Measurements from ENCODE around the gene GMPPA.

GMPPA gene

DNA sequence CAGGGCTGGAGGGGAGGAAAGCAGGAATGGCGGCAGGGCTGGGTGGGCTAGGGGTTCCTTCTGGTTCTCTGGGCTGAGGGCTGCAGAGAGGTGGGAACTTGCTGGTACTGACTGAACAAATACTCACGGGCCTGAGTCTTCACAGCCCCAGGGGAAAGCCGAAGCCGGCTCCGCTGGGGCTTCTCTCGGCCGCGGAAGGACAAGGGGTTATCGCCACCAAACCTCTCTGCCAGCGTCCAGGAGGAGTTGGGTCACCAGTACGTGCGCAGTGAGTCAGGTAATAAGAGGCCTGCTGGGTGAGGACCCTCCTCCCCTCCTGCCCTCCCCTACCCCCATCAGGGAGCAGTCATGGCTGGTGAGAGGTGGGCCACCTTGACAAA is 13.5 kb upstream of the GMPPA start:
- H3K27ac Mint-ChIP-seq: no peak overlapping the region
- peaks cover 2% of the 10 kb centered on the region for H3K4me1 Mint-ChIP-seq
- H3K4me3 Mint-ChIP-seq: no peak overlapping the region
- no peaks in the 10 kb centered on the region for H3K9me3 Mint-ChIP-seq
- no peak for DNase-seq
- CTCF ChIA-PET: interaction anchor here (0.8 to 2.9 kb wide), 6 partner anchors 9 to 56 kb away, joined by 3 to 13 read pairs (median 3); a partner anchor contains a TSS
- H3K36me3 Mint-ChIP-seq: no peaks in the 10 kb centered on the region
- peaks cover 85% of the 10 kb centered on the region for H3K27me3 Mint-ChIP-seq

GRCh38 chr2:219486380-219486959 is 12.2 kb upstream of the GMPPA start:
- peaks cover 2% of the 10 kb centered on the region for H3K4me1 Mint-ChIP-seq
- H3K27ac Mint-ChIP-seq: no peak overlapping the region
- no peak overlapping the region for H3K4me3 Mint-ChIP-seq
- peaks cover 73% of the 10 kb centered on the region for H3K27me3 Mint-ChIP-seq
- H3K36me3 Mint-ChIP-seq: no peaks in the 10 kb centered on the region
- CTCF ChIA-PET: interaction anchor here (0.7 to 2.9 kb wide), 4 partner anchors 9 to 55 kb away, joined by 3 to 13 read pairs (median 4); a partner anchor contains a TSS
- DNase-seq: no peak
- H3K9me3 Mint-ChIP-seq: no peaks in the 10 kb centered on the region

DNA sequence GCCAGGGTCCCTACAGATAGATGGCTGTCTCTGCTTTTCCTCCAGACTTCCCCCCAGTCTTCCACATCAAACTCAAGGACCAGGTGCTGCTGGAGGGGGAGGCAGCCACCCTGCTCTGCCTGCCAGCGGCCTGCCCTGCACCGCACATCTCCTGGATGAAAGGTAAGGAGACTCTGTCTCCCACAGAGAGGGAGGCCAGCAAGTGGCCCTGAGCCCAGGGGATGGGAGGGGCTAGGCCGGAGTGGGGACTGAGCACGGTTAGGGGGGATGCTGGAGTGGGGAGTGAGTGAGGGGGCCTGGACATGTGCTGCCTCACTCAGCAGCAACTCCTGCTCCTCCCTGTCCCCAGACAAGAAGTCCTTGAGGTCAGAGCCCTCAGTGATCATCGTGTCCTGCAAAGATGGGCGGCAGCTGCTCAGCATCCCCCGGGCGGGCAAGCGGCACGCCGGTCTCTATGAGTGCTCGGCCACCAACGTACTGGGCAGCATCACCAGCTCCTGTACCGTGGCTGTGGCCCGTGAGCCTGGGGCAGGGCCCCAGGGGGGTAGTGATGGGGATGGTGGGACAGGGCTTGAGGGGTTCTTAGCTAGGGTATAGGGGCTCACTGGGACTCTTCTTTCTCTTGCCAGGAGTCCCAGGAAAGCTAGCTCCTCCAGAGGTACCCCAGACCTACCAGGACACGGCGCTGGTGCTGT is 10.4 kb upstream of the GMPPA start:
- no peak overlapping the region for H3K27ac Mint-ChIP-seq
- CTCF ChIA-PET: interaction anchor here (0.6 kb wide), 1 partner anchor 72 kb away, joined by 3 read pairs; no protein-coding TSS in a partner anchor
- no peaks in the 10 kb centered on the region for H3K36me3 Mint-ChIP-seq
- peaks cover 73% of the 10 kb centered on the region for H3K27me3 Mint-ChIP-seq
- H3K4me3 Mint-ChIP-seq: no peak overlapping the region
- peaks cover 2% of the 10 kb centered on the region for H3K4me1 Mint-ChIP-seq
- no peaks in the 10 kb centered on the region for H3K9me3 Mint-ChIP-seq
- DNase-seq: no peak

GRCh38 chr2:219488844-219489194 is 9.9 kb upstream of the GMPPA start:
- no peak overlapping the region for H3K27ac Mint-ChIP-seq
- H3K36me3 Mint-ChIP-seq: no peaks in the 10 kb centered on the region
- H3K9me3 Mint-ChIP-seq: no peaks in the 10 kb centered on the region
- no peak for DNase-seq
- H3K27me3 Mint-ChIP-seq: peaks cover 76% of the 10 kb centered on the region
- no peak overlapping the region for H3K4me3 Mint-ChIP-seq
- CTCF ChIA-PET: interaction anchor here (0.6 to 1.1 kb wide), 2 partner anchors 42 to 73 kb away, joined by 3 read pairs; no protein-coding TSS in a partner anchor
- peaks cover 2% of the 10 kb centered on the region for H3K4me1 Mint-ChIP-seq

- no peaks in the 10 kb centered on the region for H3K9me3 Mint-ChIP-seq
- no peaks in the 10 kb centered on the region for H3K36me3 Mint-ChIP-seq
- CTCF ChIA-PET: interaction anchor here (1.1 kb wide), 1 partner anchor 42 kb away, joined by 3 read pairs; no protein-coding TSS in a partner anchor
- H3K4me1 Mint-ChIP-seq: no peaks in the 10 kb centered on the region
- H3K27me3 Mint-ChIP-seq: peaks cover 76% of the 10 kb centered on the region
- no peak overlapping the region for H3K27ac Mint-ChIP-seq
- no peak for DNase-seq
- H3K4me3 Mint-ChIP-seq: no peak overlapping the region
These were observed 9.4 kb upstream of the GMPPA start for GRCh38 chr2:219489315-219489714.

GRCh38 chr2:219490186-219490585 is 8.5 kb upstream of the GMPPA start:
- H3K9me3 Mint-ChIP-seq: no peaks in the 10 kb centered on the region
- no peaks in the 10 kb centered on the region for H3K4me1 Mint-ChIP-seq
- no peaks in the 10 kb centered on the region for H3K36me3 Mint-ChIP-seq
- no peak for DNase-seq
- CTCF ChIA-PET: interaction anchor here (1.1 to 2.5 kb wide), 3 partner anchors 8 to 39 kb away, joined by 3 to 9 read pairs (median 5); no protein-coding TSS in a partner anchor
- H3K4me3 Mint-ChIP-seq: no peak overlapping the region
- peaks cover 76% of the 10 kb centered on the region for H3K27me3 Mint-ChIP-seq
- H3K27ac Mint-ChIP-seq: no peak overlapping the region

DNA sequence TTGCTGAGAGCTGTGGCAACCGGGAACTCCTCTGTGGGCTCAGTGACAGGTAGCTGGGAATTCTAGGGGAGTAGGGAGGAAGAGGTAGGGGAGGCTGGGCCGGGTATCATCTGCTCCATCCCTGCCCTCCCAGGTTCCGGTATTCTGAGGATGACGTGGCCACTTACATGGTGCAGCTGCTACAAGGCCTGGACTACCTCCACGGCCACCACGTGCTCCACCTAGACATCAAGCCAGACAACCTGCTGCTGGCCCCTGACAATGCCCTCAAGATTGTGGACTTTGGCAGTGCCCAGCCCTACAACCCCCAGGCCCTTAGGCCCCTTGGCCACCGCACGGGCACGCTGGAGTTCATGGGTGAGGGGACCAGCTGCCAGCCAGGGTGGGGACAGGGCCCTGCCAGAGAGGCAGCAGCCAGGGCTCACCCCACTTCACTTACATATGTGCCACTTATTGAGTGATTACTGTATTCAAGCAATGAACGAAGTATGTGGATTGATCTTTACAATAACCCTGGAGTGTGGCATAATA is 8.0 kb upstream of the GMPPA start:
- no peak overlapping the region for H3K4me3 Mint-ChIP-seq

GRCh38 chr2:219491278-219491963 is 7.3 kb upstream of the GMPPA start:
- Mint-ChIP-seq H3K27me3 (peaks cover 76% of the 10 kb centered on the region), H3K36me3 (no peaks in the 10 kb centered on the region), H3K4me1 (peaks cover 2% of the 10 kb centered on the region), H3K27ac (no peak overlapping the region), H3K4me3 (no peak overlapping the region), H3K9me3 (no peaks in the 10 kb centered on the region)
- CTCF ChIA-PET: interaction anchor here (1.5 to 2.5 kb wide), 4 partner anchors 10 to 43 kb away, joined by 4 to 9 read pairs (median 5); no protein-coding TSS in a partner anchor
- DNase-seq: no peak

More for the DNA sequence above, 8.0 kb upstream of the GMPPA start:
- Mint-ChIP-seq H3K27me3 (peaks cover 76% of the 10 kb centered on the region), H3K9me3 (no peaks in the 10 kb centered on the region), H3K27ac (no peak overlapping the region), H3K36me3 (no peaks in the 10 kb centered on the region), H3K4me1 (no peaks in the 10 kb centered on the region)
- no peak for DNase-seq
- CTCF ChIA-PET: interaction anchor here (1.1 to 2.5 kb wide), 3 partner anchors 9 to 39 kb away, joined by 3 to 9 read pairs (median 5); no protein-coding TSS in a partner anchor

GRCh38 chr2:219492575-219492974 is 6.1 kb upstream of the GMPPA start:
- DNase-seq: no peak
- H3K9me3 Mint-ChIP-seq: no peaks in the 10 kb centered on the region
- H3K4me1 Mint-ChIP-seq: peaks cover 9% of the 10 kb centered on the region
- H3K36me3 Mint-ChIP-seq: no peaks in the 10 kb centered on the region
- H3K27ac Mint-ChIP-seq: no peak overlapping the region
- H3K4me3 Mint-ChIP-seq: no peak overlapping the region
- CTCF ChIA-PET: interaction anchor here (1.0 to 2.5 kb wide), 4 partner anchors 25 to 42 kb away, joined by 3 to 9 read pairs (median 4); no protein-coding TSS in a partner anchor
- H3K27me3 Mint-ChIP-seq: peaks cover 76% of the 10 kb centered on the region

GRCh38 chr2:219493086-219493485 is 5.6 kb upstream of the GMPPA start:
- Mint-ChIP-seq H3K4me3 (no peak overlapping the region), H3K27ac (no peak overlapping the region), H3K4me1 (peaks cover 11% of the 10 kb centered on the region), H3K9me3 (no peaks in the 10 kb centered on the region), H3K27me3 (peaks cover 78% of the 10 kb centered on the region), H3K36me3 (no peaks in the 10 kb centered on the region)
- CTCF ChIA-PET: interaction anchor here (1.0 to 4.7 kb wide), 3 partner anchors 24 to 35 kb away, joined by 3 to 131 read pairs (median 5); no protein-coding TSS in a partner anchor
- DNase-seq: no peak

GRCh38 chr2:219494952-219495530 is 3.6 kb upstream of the GMPPA start:
- Mint-ChIP-seq H3K27ac (no peak overlapping the region), H3K4me3 (no peak overlapping the region), H3K4me1 (peaks cover 28% of the 10 kb centered on the region), H3K27me3 (peaks cover 74% of the 10 kb centered on the region), H3K9me3 (no peaks in the 10 kb centered on the region), H3K36me3 (peaks cover 5% of the 10 kb centered on the region)
- DNase-seq: no peak
- CTCF ChIA-PET: interaction anchor here (0.8 to 4.7 kb wide), 18 partner anchors 9 to 148 kb away, joined by 3 to 131 read pairs (median 4); partner anchors contain the start of gene ASIC4

DNA sequence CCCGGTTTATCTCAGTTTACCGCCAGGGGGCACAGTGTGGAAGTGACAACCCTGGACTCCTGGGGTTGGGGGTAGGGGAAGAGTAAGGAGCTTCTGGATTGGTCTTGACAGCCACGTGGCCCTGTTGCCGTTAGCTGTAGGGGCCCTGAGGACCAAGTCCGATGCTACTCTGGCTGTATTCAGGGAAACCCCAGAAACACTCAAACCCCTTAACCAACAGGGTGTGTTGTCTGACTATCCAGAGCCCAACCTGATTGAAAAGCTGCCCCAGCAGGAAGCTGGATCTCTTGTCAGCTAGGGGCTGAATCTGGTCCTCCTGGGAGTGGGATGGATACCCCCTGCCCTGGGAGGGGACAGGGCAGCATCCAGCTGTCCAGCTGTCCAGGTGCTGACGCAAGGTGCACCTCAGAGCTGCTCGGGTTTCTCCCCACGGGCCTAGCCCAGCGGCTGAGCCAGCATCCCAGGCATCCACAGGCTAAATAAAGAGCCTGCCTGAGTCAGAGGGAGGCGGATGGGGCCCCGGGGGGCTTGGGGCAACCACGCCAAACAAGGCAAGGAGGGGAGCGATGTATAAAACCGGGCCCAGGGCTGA is 3.1 kb upstream of the GMPPA start:
- H3K27ac Mint-ChIP-seq: no peak overlapping the region
- peaks cover 5% of the 10 kb centered on the region for H3K36me3 Mint-ChIP-seq
- peaks cover 34% of the 10 kb centered on the region for H3K4me1 Mint-ChIP-seq
- peak; percentile 75 for DNase-seq
- H3K4me3 Mint-ChIP-seq: no peak overlapping the region
- CTCF ChIA-PET: interaction anchor here (0.7 to 4.7 kb wide), 19 partner anchors 9 to 93 kb away, joined by 3 to 131 read pairs (median 5); partner anchors contain the start of gene ASIC4
- peaks cover 74% of the 10 kb centered on the region for H3K27me3 Mint-ChIP-seq
- H3K9me3 Mint-ChIP-seq: no peaks in the 10 kb centered on the region

DNA sequence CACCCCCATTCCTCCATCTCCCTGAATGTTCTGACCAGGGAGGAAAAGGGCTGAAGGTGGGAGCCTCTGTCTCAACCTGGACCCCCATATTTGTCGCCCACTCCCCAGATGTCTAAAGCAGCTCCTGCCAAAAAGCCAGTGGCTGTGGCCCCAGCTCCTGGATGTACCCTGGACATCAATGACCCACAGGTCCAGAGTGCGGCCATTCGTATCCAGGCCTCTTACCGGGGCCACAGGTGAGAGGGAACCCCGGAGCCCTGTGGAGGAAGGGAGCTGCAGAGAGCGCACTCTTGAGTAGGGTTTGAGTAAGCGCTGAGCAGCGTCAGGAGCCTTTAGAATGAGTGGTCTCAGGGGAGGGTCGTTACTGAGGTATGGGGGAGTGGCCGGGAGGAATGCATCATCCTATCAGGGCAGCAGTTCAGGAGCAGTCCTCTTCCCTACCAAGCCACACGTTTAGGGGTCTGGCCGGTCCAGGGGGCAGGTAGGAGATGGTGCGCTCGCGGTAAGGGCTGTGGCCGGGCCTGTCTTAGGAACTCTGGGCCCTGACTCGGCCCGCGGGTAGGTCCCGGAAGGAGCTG is 2.4 kb upstream of the GMPPA start:
- Mint-ChIP-seq H3K4me1 (peaks cover 40% of the 10 kb centered on the region), H3K4me3 (no peak overlapping the region), H3K27me3 (peaks cover 74% of the 10 kb centered on the region), H3K9me3 (no peaks in the 10 kb centered on the region), H3K27ac (no peak overlapping the region), H3K36me3 (peaks cover 5% of the 10 kb centered on the region)
- DNase-seq: no peak
- CTCF ChIA-PET: interaction anchor here (0.7 to 4.7 kb wide), 16 partner anchors 10 to 80 kb away, joined by 3 to 131 read pairs (median 5); partner anchors contain the start of gene ASIC4

Measured in activated naive CD4-positive, alpha-beta T cell treated with anti-CD3 and anti-CD28 coated beads, Interleukin-2, amount 10 ng/mL, durations not matched to agents 7 days and 5 days (primary cell).